NCI-H1092 (cell line): ENCODE measurements around the gene KLHL29.
"Not testable (repeated sequence)": the region's sequence is repeated elsewhere in the genome, so short reads cannot be mapped to it uniquely, and the experiment has no call there.

ENCODE experiments used
- DNase-seq: peaks from one replicate; lab custom pipeline; 2025; lab: John Stamatoyannopoulos, UW

KLHL29 gene

DNA sequence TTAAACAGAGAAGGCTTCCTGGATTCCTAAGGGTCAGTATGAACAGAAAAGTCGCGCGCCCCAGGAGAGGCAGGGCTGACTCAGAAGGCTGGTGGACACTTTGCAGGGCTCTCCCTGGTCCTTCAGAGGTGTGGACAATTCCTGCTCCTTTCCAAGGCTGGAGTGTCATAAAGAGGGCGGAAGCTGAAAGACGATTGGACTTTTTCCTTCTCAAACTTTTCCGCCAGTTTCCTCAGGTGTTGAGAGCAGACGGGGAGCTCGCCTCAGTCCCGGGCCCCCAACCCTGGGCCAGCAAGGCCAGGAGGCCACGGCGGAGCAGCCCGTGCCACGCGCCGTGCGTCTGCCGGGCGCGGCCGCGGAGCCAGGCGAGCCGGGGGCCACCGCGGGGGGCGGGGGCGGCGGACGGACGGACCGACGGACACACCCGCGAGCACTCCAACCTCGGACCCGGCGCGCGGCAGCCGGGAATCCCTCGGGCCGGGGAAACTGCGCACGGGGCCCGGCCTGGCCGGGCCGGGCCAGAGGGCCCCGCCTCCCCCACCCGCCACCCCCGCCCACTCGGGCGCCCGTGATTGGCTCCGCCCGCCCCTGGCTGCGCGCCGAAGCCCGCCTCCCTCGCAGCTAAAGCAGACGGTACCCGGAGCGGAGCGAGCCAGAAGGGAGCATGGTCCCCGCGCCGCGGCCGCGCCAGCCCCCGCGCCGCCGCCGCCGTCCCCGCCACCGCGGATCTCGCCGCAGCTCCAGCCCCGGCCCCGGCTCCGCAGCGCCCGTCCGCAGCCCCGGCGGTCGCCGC lies at the start of gene KLHL29:
Gene KLHL29, plus strand, starts transcription at position 629 of the 793 bp plus-strand sequence. CDS start 177,018 bp downstream, outside the sequence.
- DNase-seq = peak; percentile 30

DNA sequence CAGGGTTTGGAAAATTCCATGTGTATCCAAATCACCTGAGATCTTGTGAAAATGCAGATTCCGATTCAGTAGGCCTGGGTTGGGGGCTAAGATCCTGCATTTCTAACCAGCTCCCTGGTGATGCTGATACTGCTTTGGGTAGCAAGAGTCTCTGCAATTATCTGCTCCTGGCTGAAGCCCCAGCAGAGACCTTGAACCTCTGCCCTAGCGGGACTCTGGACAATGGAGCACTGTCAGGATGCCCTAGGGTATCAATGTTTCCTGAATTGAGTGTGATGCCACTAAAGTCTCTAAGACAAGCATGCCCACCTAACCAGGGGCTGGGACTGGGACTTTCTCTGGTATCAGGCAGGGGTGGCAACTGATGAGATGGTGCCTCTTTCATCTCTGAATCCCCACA lies 49.4 kb upstream of the KLHL29 start:
- no peak for DNase-seq

DNA sequence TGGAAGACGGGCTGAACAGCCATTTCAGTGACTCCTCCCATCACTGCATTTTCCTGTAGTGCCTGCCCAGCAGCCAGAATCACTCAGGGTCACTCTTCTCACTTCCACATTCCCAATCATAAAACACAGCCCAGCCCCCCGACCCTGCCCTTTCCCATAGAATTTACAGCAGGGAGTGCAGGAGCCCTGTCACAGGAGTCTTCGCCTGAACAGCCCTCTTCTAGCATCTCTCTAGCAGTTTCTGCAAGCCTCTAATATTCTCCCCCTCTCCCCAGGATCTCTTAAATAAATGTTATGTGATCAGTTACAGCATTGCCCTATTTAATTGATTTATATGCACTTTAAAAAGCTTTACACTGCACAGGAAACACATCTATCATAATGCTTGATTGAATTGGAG lies 42.9 kb upstream of the KLHL29 start:
- DNase-seq = no peak

DNA sequence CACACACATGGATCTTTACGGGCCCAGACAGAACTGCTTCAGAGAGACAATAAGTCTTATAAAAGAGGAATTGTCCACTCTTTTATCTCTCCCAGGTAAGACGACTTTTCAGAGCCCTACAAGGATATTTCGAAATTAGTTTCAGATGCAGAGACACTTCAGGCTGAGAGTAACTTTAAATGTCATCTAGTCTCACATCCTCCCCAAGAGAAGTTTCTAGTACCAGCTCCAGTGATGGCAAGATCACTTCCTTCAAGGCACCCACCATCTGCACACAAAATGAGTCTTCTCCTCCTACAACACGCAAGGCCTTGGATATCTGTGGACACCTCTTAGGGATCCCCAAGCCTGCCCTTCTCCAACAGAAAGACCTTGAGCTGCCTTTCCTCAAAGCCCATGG lies 39.0 kb upstream of the KLHL29 start:
- DNase-seq = no peak

DNA sequence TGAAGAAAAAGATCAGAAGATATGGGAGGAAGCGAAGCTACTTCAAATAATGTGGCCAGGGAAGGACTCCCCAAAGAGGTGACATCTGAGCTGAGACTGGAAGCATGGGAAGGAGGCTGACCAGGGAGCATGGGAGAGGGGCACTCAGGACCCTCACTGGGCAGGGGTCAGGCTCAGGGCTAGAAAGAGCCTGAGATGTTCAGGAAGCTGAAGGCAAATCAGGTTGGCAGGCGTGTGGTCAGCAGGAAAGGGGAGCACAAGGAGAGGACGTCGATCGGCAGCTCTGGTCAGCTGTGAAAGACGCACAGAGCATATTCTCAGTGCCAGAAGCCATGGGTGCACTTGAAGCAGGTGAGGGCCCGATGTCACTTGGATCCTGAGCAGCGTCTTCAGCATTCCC lies 38.2 kb upstream of the KLHL29 start:
- no peak for DNase-seq

DNA sequence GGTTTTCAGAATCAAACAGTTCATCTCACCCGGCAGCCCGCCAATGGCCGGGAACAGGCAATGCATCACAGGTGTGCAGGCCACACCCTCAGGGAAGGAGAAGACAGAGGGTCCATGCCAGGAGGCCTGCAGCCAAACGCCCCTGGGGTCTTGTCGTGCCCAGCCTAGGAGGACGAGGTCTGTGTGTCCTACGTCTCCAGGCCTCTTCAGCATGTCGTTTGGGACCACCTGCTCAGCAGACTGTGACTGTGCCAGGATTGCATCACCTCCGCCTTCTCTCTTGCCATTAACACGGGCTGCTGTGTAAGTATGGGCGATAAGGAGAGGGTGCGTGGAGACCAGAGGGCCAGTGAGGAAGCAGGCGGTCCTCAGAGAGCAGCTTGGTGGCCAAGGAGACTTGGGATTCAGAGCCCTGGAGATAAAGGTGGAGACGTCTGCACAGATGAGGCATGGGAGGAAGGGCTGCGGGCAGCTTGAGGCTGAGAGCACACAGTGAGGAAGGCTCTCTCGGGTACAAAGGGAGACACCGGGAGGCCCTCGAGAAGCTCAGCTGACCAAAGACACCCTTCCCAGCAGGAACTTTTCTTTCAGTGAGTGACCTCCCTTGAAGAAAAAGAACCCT lies 37.4 kb upstream of the KLHL29 start:
- no peak for DNase-seq

DNA sequence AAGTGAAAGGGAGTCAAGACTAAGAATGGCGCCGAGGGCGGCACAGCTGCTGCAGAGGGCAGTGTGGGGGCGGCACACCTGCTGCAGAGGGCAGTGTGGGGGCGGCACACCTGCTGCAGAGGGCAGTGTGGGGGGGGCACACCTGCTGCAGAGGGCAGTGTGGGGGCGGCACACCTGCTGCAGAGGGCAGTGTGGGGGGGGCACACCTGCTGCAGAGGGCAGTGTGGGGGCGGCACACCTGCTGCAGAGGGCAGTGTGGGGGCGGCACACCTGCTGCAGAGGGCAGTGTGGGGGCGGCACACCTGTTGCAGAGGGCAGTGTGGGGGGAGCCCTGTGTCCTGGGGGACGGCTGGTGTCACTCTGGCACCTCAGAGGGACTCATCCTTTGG lies 36.9 kb upstream of the KLHL29 start:
- not testable (repeated sequence) for DNase-seq

DNA sequence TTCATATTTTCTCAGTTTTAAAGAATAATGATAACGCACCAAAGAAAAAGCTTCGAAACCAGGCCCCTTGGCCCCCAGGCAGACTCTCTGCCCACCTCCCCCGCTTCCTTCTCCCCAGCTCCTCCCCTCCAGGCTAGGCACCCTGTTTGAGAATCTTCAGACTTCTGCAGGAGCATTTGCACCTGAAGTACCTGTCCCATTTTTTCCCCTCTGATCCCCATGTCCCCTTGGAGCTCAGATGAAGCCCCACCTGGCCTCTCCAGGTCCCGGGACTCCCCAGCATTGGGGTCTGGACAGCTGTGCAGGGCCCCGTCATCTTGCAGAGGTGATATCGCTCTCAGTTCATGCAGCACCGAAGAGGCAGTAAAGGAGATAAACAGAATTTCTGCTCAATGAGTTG lies 35.5 kb upstream of the KLHL29 start:
- no peak for DNase-seq

DNA sequence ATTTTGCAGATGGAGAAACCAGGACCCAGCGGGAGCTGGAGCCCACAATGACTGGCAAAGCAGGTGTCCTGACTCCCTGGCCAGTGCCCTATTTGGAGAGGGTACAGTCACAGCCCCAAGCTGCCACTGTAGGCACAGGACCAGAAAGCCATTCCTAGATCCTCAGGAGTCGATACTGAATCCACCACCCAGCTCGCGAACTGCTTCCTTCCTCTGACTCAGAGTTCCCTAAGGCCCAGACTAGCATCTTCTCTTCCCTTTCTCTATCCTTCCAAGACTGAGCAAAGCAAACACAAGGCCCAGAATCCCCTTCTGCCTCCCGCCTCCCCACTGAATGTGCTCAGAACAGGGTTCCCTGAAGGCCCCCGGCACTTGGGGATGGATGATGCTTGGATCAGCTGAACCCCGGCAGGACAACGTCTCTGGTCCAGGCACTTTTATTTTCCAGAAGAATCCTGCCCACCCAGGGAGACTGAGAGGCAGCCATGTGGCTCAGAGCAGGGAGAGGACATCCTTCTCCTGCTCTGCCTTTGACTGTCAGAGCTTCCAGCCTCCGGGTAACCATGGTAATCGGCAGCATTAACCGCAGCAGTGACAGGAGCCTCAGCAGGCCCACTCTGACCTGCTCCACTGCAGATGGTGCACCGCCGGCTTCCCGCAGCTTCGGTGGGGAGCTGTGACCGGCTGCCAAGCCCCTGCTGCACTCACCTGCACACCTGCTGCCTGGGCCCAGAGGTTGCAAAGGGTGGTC lies 34.8 kb upstream of the KLHL29 start:
- no peak for DNase-seq

DNA sequence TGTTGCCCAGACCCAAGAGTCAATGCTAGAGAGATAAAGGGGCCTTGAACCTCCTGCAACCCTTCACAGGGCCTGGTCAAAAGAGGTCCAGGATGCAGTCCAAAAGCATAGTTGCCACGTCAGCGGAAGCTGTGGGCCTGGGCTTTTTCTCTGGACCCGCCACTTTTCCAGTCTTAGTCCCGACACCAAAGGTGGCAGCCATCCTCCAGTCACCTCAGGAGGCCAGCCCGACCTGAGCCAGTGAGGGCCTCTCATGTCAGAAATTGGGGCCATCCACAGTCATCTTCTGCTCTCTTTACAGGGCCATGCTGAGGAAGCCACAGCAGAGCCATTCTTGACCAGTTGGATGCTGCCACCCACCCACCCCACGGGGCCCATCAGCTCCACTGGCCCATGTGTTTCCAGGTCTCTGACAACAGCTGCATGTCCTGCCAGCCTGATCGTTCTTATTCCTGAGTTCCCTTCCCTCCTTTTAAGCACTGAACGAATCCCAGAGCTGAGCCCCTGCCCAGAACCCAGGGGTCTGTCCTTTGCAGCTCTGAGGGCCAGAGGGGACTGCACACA lies 34.1 kb upstream of the KLHL29 start:
- no peak for DNase-seq

DNA sequence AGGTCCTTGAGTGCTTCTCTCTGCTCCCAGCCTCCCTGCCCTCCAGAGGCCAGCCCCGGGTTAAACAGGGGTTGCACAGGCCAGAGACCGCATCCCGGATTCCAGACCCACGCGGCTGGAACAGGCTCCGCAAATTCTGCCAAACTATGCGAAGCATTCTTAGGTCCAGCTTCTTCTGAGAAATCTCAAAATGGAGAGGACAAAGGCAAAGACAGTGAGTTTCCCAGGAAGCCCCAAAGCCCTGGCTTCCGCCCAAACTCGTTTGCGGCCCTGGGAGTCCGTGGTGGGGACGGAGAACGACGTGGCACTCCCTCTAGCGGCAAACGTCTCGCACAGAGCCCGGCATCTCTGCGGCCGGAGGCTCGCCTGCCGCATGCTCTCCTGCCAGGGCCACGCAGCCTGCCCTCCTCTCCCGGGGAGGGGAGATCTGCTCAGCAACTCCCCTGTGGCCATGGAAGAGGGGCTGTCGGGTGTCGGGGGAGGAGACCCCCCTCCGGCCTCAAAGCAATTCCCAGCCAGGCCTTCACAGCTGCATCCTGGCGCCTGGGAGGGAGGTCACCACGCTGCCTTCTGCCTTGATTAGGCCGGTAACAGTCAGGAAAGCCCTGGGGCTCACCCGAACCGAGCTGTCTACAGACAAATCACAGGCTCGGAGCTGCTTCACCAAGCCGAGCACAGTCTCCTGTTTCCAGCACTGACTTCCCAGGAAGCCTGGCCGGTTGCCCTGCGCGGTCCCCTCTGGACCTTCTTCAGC lies 33.4 kb upstream of the KLHL29 start:
- DNase-seq = peak; percentile 68

DNA sequence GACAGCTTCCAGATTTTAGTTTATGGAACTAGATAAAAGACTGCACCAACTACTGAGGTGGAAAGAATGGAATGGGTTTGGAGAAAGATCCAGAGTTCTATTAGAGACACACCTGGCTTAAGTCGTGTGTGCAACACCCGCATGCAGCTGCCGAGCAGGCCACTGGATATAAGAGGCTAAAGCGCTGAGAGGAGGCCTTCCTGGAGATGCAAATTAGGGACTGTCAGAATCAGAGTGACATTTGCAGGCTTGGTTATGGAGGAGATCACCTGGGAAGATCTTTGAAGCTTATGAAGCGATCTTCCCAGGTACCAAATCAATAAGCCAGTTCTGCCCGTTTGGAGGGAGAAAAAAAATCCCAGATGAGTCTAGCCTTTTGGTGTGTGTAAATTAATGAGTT lies 30.4 kb upstream of the KLHL29 start:
- DNase-seq = no peak

DNA sequence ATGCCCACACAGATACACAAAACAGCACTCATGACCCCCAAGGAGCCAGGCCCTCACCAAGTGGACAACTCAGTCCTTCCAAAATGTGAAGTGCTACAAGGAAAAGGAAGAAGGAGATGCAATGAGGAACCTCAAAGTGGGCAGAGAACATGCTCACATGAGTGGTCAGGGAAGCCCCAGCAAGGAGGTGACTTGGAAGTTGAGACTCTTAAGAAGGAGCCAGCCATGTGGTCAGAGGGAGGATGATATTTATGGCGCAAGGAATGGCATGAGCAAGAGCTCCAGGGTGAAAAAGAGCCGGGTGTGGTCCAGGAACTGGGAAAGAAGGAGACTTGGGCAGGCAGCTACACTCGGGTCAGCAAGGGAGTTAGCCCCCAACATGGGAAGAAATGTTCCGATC lies 30.0 kb upstream of the KLHL29 start:
- DNase-seq = no peak

DNA sequence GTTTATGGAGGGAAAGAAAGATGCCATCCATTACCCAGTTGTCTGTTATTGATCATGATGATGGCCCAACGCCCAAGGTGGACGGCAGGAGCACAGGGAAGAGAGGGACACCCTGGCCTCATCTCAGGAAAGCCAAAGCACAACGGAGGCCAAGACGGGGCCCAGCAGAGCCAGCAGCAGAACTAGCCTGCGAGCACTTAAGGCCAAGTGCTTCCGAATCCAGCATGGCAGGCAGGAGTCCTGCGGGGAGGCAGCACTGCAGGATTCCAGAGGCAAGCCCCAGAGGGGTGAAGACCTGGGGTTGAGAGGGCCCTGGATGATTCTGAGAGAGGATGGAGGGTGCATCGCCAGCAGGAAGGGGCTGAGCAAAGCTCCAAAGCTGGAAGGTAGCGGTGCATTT lies 28.3 kb upstream of the KLHL29 start:
- no peak for DNase-seq

DNA sequence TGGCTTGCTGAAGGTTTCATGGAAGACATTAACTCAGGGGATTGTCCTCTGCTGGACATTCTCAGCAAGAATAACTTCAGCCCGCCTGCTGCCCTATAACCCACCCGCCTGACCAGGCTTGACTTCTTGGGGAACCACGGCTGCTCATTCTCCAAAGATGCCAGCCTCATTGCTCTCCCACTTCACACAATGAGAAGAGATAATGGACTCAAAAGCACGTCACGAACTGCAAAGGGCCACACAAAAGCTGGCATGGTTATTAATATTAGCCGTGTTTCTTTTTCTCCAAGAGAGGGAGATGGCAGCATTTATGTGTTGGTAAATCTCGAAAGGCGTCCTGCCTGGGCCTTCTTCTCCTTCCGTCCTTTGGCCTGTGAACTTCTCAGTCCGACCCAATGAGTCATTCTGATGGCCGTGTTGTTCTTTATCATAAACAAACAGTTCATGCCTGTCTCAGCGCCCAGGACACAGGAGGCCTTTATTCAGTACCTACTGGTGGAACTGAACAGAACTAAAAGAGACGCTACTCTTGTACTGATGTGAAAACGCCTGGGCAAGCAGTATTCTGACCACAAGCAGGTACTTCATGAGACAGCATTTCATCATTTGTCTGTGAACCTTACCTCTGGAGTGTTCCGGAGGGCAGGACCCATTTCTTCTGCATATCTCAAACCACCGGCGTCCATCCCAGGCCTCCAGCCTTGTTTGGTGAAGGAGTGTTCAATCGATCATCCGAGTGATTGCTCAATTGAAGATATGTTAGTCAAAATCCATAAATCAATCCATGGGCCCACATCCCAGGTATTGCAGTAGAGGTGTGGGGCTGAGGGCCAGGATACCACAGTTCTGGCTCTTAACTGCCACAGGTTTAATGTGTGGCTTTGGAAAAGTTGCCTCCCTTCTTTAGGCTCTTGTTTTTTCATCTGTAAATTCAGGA lies 25.1 kb upstream of the KLHL29 start:
- no peak for DNase-seq

DNA sequence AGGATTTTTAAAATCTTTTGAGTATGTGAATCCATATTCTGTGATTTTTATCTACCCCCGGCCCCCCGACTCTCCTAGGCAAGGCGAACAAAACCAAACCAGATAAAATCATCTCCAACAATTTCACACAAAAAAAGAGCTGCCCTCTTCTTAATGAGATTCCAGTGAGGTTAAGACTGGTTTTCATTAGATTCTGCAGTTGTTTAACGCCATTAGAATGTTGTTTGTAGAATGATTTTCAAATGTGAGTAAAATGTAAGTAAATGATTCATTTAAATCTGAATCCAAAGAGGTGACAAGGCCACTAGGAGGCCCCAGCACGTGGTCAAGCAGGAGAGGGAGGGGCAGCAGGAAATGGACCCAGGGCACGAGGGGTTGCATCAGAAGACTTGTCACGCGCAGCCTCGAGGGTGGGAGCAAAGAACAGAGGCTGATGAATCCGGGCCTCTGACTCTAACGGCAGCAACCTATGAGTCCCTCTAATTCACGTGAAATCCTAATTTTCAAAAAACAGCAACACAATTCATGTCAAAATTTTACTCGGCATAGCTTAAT lies 24.3 kb upstream of the KLHL29 start:
- no peak for DNase-seq

DNA sequence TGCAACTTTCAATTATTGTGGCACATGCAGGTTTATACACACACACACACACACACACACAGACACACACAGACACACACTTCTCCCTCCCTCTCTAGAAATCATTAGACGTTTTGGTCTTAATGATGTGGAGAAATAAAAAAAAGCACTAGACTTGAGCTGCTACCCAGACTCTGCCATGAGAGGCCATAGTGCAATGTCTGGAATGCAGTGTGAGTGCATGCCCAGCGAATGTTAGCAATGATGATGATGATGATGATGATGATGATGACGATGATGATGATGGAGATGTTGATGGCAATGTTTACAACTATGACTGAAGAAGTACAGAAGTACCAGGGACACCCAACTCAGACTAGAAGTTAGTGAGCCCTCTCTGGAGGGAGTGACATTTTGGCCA lies 23.8 kb upstream of the KLHL29 start:
- DNase-seq = no peak

DNA sequence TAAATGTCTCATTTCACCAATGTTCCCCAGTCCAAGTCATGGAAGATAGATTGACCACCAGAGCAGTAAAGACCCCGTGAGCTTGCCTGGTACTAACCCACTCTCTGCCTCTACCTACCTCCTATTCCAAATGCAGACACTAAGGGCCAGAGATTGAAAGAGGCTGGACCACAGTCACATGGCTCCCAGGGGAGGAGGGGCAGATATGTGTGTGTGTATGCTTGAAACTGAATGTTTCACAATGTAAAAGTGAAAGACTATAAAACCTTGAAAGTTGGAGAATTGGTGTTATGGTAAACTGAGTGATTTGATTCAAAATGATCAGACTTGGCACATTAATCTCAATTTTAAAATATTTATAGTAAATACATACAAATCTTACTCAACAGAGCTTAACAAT lies 21.7 kb upstream of the KLHL29 start:
- no peak for DNase-seq

DNA sequence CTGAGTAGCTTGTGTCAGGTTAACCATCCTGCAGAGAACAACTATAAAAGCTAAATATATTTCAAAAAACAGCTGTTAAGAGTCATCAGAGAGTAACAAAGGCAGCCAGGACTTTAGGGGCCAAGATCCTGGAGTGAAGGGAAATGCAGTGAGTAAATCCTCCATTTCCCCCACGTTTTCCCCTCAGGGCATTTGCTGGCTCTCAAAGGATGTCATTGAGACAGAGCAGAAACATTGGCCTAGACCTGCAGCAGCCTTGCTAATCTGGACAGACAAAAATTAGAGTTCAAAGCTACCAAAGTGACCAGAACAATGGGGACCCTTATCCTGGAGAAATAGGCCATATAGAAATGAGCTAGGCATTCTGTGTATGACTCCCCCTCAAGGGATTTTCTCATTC lies 21.1 kb upstream of the KLHL29 start:
- DNase-seq = no peak

DNA sequence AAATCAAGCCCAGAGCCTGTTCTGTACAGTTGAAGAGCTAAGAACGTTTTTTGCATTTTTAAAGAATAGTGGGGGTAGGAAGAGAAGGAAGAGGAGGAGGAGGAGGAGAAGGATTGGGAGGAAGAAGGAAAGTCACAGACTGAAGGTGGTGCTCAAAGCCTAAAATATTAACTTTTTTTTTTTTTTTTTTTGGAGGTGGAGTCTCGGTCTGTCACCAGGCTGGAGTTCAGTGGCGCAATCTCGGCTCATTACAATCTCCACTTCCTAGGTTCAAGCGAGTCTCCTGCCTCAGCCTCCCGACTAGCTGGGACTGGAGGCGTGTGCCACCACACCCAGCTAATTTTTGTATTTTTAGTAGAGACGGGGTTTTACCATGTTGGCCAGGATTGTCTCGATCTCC lies 18.3 kb upstream of the KLHL29 start:
- no peak for DNase-seq

DNA sequence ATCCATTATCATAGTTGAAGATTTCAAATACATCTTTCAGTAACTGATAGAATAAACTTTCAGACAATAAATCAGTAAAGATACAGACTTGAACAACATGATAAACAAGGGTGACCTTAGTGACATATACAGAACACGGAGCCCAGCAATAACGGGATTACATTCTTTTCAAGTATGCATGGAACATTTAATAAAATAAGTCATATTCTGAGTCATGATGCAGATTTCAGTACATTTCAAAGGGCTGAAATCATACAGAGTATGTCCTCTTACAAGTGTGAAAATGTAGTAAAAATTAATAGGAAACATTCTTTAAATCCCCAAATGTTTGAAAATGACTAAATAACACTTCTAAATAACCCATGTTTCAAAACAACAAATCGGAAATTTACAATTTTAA lies 17.2 kb upstream of the KLHL29 start:
- DNase-seq = no peak
